Fibroblast of lung (primary cell): Measurements from ENCODE around the gene ERCC6L2.

Experiments
- EZH2 ChIP-seq: IDR thresholded peaks from 2 replicates; pipeline ENCODE4 v1.5.1; 2012; ENCODE audit warnings: low read length, control low read depth, mild to moderate bottlenecking; ENCODE audit errors: missing control alignments
- TF ChIP-seq, protein P1 (sequence below), 2 donors: IDR thresholded peaks in 1 of 2; conservative IDR thresholded peaks in 1 of 2; 1 replicate in 1 of 2; 2 replicates in 1 of 2; pipeline ENCODE4 v1.5.1; 2011 to 2012; ENCODE audit warnings: low read length in 2 of 2, control low read depth in 1 of 2, inconsistent platforms in 1 of 2, low read depth in 1 of 2, mild to moderate bottlenecking in 1 of 2

- TF ChIP-seq, protein P1, sequence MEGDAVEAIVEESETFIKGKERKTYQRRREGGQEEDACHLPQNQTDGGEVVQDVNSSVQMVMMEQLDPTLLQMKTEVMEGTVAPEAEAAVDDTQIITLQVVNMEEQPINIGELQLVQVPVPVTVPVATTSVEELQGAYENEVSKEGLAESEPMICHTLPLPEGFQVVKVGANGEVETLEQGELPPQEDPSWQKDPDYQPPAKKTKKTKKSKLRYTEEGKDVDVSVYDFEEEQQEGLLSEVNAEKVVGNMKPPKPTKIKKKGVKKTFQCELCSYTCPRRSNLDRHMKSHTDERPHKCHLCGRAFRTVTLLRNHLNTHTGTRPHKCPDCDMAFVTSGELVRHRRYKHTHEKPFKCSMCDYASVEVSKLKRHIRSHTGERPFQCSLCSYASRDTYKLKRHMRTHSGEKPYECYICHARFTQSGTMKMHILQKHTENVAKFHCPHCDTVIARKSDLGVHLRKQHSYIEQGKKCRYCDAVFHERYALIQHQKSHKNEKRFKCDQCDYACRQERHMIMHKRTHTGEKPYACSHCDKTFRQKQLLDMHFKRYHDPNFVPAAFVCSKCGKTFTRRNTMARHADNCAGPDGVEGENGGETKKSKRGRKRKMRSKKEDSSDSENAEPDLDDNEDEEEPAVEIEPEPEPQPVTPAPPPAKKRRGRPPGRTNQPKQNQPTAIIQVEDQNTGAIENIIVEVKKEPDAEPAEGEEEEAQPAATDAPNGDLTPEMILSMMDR (conservative IDR thresholded peaks at IDR 0.05 in 1 of 2, IDR thresholded peaks at IDR 0.05 in 1 of 2; ENCODE audit: low read depth in 1 of 2, low read length in 2 of 2): no peak
- no peak for TF ChIP-seq EZH2
These were observed 35.4 kb upstream of the ERCC6L2 start for GRCh38 chr9:95840074-95840473.
